NCI-H2029 treated with DMSO at 0.1 percent for 48 hours (cell line): ENCODE data around the gene BMERB1.

Experiments used
- DNase-seq: peaks from one replicate; lab custom pipeline; 2025; lab: John Stamatoyannopoulos, UW

Gene BMERB1

GRCh38 chr16:15498427-15499175 lies 64.2 kb downstream of the BMERB1 start:
- no peak for DNase-seq

DNA sequence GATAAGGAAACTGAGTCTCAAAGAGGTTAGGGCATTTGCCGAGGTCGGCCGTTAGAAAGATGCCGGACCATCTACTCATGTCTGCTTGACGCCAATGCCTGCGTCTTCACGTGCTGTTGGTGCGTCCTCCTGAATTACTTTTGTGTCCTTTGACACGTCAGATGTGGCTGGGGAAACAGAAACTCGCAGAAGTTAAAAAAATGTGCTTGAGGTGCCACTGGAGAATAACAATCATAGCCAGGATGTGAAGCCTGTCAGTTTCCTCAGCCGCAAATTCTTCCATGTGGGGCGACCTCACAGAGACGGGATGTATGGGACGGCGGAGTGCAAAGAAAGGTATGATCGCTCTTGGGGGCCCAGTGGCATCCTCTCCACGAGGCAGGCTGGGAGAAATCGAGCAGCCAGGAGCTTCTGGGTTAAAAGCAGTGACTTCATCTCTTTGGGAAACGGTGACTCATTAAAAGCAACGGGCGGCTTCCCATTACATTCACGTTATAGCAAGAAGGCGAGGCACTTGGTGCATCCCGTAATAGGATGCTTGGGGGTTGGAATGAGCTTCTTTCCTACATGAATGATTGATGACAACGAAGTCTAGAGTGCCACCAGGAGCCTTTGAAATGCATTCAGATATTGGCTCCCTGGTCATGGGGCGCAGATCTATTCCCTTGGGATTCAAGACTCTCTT lies 67.8 kb downstream of the BMERB1 start:
- no peak for DNase-seq

DNA sequence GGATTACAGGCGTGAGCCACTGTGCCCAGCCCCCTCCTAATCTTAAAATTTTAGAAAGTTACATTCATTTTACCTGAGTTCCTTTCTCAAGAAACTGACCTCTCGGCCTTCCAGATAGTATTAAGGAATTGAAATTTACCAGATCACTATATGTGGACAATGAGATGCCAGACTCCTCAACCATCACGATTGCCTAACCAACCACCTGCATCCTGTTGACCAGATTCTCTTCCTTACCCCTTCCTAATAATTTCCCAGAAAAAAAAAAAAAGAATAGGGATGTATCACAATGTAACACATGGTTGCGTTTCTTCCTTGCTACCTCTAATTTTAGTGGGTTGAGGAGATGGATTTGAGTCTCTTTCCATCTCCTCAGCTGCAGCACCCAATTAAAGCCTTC lies 72.1 kb downstream of the BMERB1 start:
- DNase-seq = no peak

GRCh38 chr16:15507301-15507958 lies 73.0 kb downstream of the BMERB1 start:
- no peak for DNase-seq

- no peak for DNase-seq
These were observed 73.7 kb downstream of the BMERB1 start for GRCh38 chr16:15507959-15508627.

GRCh38 chr16:15509051-15509592 lies 74.7 kb downstream of the BMERB1 start:
- DNase-seq = no peak

- no peak for DNase-seq
These were observed 75.5 kb downstream of the BMERB1 start for GRCh38 chr16:15509593-15510535.

- DNase-seq = no peak
These were observed 76.6 kb downstream of the BMERB1 start for GRCh38 chr16:15510992-15511391.

DNA sequence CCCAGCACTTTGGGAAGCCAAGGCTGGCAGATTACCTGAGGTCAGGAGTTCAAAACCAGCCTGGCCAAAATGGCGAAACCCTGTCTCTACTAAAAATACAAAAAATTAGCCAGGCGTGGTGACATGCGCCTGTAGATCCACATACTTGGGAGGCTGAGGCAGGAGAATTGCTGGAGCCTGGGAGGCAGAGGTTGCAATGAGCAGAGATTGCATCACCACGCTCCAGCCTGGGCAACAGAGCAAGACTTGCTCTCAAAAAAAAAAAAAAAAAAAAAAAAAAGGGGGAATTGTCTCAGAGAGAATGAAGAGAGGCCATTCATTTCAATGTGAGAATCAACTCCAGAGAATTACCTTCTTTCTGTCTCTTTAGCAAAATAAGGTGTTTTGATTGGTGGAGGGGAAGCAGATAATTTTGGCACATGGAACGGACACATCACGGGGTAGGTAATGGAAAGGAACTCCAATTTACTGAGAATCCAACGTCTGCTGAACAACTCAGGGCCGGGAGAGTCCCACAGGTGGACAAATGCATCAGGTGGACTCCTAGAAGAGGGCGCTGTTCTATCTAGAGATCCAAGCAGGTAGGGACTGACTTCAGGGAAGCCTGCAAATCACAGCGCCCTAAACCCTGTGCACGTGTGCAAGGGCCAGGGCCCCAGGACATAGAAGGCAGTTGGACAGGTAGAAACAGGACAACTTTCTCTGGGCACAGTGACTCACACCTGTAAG lies 77.5 kb downstream of the BMERB1 start:
- DNase-seq = no peak

DNA sequence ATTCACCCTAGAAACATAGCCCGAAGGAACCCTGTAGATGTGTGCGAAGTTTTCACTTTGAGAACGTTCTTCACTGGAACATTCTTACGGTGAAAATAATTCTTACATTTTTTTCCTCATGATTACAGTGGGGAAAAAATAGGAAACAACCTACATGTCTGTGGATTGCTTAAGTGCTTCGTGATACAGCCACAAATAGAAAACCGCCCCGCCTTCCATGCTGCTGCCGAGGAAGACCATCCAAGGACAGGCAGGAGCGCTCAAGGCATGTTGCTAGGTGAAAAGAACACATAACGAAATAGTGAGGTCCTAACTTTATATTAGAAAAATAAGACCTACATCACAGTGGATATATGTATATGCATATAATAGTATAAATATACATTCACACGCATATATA lies 78.8 kb downstream of the BMERB1 start:
- no peak for DNase-seq

DNA sequence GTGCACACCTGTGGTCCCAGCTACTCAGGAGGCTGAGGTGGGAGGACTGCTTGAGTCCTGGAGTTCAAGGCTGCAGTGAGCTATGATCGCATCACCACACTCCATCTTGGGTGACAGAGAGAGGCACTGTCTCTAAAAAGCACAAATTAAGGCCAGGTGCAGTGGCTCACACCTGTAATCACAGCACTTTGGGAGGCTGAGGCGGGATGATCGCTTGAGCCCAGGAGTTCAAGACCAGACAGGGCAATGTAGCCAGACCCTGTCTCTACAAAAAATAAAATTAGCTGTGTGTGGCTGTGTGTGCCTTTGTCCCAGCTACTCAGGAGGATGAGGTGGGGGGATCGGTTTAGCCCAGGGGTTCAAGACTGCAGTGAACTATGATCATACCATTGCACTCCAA lies 81.6 kb downstream of the BMERB1 start:
- no peak for DNase-seq

- no peak for DNase-seq
These were observed 82.2 kb downstream of the BMERB1 start for GRCh38 chr16:15516609-15517008.

GRCh38 chr16:15517743-15518377 lies 83.5 kb downstream of the BMERB1 start:
- no peak for DNase-seq

DNA sequence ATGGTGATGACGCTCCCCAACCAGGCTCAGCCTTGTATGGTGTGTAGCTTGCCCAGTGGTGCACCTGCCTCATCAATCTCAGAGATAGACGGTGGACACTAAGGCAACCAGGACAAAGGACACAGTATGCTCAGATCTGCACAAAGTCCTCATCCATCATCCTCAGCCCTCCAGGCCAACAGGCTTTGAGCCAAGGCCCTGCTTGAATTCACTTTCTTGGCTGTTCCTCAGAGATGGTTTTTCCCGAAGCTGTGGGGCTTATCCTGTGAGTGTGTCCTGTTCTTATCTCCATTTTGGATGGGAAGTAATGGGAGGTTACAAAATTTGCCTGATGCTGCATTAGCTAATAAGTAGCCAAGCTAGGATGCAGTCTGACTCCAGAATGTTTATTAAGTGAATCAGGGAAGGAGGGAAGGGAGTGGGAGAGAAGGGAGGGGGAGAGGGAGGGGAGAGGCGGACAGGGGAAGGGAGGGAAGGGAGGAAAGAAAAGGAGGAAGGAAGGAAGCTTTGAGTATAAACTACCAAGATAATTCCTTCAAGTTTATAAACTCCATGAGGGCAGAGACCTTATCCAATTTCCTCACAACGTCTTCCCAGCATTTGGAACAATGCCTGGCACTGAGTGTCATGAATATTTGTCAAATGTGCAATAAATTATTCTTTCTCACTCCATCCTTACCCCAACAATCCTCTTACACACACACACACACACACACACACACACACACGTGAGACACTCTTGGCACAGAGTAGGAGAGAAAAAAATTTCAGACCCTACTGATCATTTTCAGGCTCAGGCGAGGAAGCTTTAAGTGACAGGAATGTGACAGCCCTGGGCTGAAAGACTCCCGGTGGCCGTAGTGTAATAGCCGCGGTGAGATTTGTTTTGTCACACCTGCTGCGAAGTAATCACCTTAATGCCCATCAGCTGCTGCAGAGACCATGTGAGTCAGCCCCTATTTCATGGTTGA lies 84.3 kb downstream of the BMERB1 start:
- no peak for DNase-seq

GRCh38 chr16:15519790-15520189 lies 85.4 kb downstream of the BMERB1 start:
- DNase-seq = no peak

GRCh38 chr16:15521390-15521757 lies 87.0 kb downstream of the BMERB1 start:
- no peak for DNase-seq

DNA sequence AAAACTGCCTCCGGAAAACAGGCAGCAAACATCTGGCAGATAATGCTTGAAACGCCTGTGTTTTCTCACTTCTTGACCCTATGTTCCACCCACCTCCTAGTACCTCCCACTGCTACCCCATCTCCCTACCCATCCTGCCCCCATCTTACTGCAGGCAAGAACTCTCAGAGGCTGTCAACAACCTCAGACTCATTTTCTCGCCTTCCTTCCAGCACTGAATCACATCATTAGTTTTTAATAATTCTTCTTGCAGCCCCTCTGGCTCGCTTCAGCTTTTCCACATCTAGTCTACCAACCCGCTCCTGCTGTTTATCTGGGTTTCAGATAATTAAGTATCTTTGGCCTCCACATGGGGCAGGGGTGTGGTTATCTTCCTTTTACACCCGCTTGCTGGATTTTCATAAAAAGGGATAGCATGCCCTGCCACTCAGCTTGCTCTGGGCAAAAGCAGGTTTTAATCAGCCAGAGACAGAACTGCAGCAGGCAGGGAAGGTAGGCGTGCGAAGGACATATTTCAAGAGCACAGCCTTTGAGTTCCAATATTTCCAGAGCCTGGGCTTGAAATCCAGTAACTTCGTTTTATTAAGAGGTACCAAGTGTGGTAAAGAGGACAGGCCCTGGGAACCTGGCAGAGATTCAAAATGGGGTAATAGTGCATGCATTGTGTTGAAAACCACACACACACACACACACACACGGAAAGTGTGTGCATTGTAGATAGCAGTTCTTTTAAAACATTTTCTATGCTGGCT lies 87.5 kb downstream of the BMERB1 start:
- no peak for DNase-seq

DNA sequence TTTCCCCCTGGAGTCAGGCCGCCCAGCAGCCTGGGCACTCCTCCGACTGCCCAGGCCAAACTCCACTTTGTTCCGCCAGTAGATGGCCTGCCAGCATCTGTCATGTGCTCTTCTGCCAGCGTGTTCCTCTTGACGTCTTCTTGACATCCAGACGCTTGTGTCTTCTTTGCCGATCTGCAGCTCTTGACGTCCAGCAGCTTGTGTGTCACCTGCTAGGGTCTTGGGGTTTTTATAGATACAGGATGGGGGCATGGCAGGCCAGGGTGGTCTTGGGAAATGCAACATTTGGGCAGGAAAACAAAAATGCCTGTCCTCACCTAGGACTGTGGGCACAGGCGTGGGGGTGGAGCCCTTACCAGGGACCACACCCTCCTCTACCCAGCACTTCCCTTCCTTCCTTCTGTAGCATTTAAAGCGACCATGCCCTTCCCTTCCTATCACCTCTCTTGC lies 88.7 kb downstream of the BMERB1 start:
- peak; percentile 3 for DNase-seq
